Inflammatory macrophage (primary cell): Measurements from ENCODE around the gene LCE5A.
A peak's percentile ranks its signal among the peaks of the same experiment; 100 is the strongest.
"Not testable (repeated sequence)": the region's sequence is repeated elsewhere in the genome, so short reads cannot be mapped to it uniquely, and the experiment has no call there.

Source experiments
- DNase-seq, 2 donors: peaks; one replicate each; pipeline ENCODE4 v3.0.0-alpha.2; 2020 to 2022
- total RNA-seq, 18 experiments: gene quantifications; one replicate each; lab custom pipeline; 2026; ENCODE audit warnings: mixed read lengths in 6 of 18, inconsistent platforms in 2 of 18; lab: John Stamatoyannopoulos, UW

LCE5A gene
- total RNA-seq, result 0 to 0.07 (median 0) reads per million in 18 experiments

- no peak for DNase-seq
Observed at GRCh38 chr1:152510503-152510902, at the start of gene LCE5A. Gene LCE5A (plus strand): TSS chr1:152510803. CDS start chr1:152511535, 732 bp downstream.

GRCh38 chr1:152461544-152461943, 49.1 kb upstream of the LCE5A start:
- peak; percentile 77 to 82 for DNase-seq

GRCh38 chr1:152462636-152463035, 48.0 kb upstream of the LCE5A start:
- no peak for DNase-seq

- no peak for DNase-seq
Observed at GRCh38 chr1:152466217-152466616, 44.4 kb upstream of the LCE5A start.

GRCh38 chr1:152473887-152474537, 36.6 kb upstream of the LCE5A start:
- DNase-seq, result no peak

- DNase-seq, result peak; percentile 29 to 46
Observed at GRCh38 chr1:152479792-152480595, 30.6 kb upstream of the LCE5A start.

GRCh38 chr1:152481869-152482664, 28.5 kb upstream of the LCE5A start:
- no peak for DNase-seq

- peak in 1 of 2 donors; percentile 9 for DNase-seq
Observed at GRCh38 chr1:152486400-152487006, 24.1 kb upstream of the LCE5A start.

- DNase-seq, result no peak
Observed at GRCh38 chr1:152487871-152488270, 22.7 kb upstream of the LCE5A start.

- DNase-seq, result not testable (repeated sequence)
Observed at GRCh38 chr1:152491537-152491936, 19.1 kb upstream of the LCE5A start.

GRCh38 chr1:152495066-152495675, 15.4 kb upstream of the LCE5A start:
- peak; percentile 59 to 63 for DNase-seq

GRCh38 chr1:152497273-152497672, 13.3 kb upstream of the LCE5A start:
- DNase-seq, result peak in 1 of 2 donors; percentile 29

- no peak for DNase-seq
Observed at GRCh38 chr1:152501704-152502103, 8.9 kb upstream of the LCE5A start.

- DNase-seq, result no peak
Observed at GRCh38 chr1:152502496-152503180, 8.0 kb upstream of the LCE5A start.

- no peak for DNase-seq
Observed at GRCh38 chr1:152505083-152505482, 5.5 kb upstream of the LCE5A start.

- DNase-seq, result no peak
Observed at GRCh38 chr1:152506899-152507498, 3.6 kb upstream of the LCE5A start.

GRCh38 chr1:152511596-152511995, 993 bp downstream of the LCE5A start:
- DNase-seq, result no peak

GRCh38 chr1:152513081-152513480, 2.5 kb downstream of the LCE5A start:
- DNase-seq, result no peak

- DNase-seq, result no peak
Observed at GRCh38 chr1:152514715-152515433, 4.3 kb downstream of the LCE5A start.

GRCh38 chr1:152515434-152515783, 4.8 kb downstream of the LCE5A start:
- peak in 1 of 2 donors; percentile 20 for DNase-seq

- DNase-seq, result no peak
Observed at GRCh38 chr1:152516082-152516481, 5.5 kb downstream of the LCE5A start.
